Pancreas (tissue), 10 donors: ENCODE measurements around the gene GNL2. TPM values are rescaled to one million over a fixed set of nuclear protein-coding genes. Genes with fewer than 3 reads are reported as not detected.

Source experiments
- ATAC-seq, 4 donors: fragments of 200-7000 bp; cut with Tn5 transposase; one replicate each; pipeline versions ENCODE4 v1.8.0 to v1.9.1; 2020; ENCODE audit warnings: mild to moderate bottlenecking in 4 of 4, moderate library complexity in 4 of 4
- DNase-seq, 6 donors: peaks; one replicate each; pipeline ENCODE4 v3.0.0-alpha.2; 2020
- FAIRE-seq: peaks from 2 replicates; lab custom pipeline; 2012; peaks lifted over from hg19 to GRCh38; lab: Jason Lieb, UNC
- H3K27ac ChIP-seq, 4 donors: fragments of 200-600 bp; sonication (generic); 1 replicate in 3 of 4; 2 replicates in 1 of 4; pipeline versions ENCODE4 v1.5.0 to v1.8.0; 2020
- H3K27me3 ChIP-seq, 4 donors: fragments of 200-600 bp; one replicate each; pipeline ENCODE4 v1.8.0; 2021
- H3K36me3 ChIP-seq, 3 donors: fragments of 200-600 bp; sonication (generic) in 1 of 3; one replicate each; pipeline versions ENCODE4 v1.5.0 to v1.8.0; 2020 to 2021
- H3K4me1 ChIP-seq, 3 donors: fragments of 200-600 bp; one replicate each; pipeline ENCODE4 v1.8.0; 2021
- H3K4me3 ChIP-seq, 4 donors: fragments of 200-600 bp; sonication (generic) in 2 of 4; one replicate each; pipeline versions ENCODE4 v1.5.0 to v1.8.0; 2020 to 2021
- H3K9me3 ChIP-seq, 4 donors: fragments of 200-600 bp; one replicate each; pipeline ENCODE4 v1.8.0; 2021
- CTCF ChIP-seq, 4 donors: fragments of 200-600 bp; sonication (generic) in 3 of 4; IDR thresholded peaks; one replicate each; pipeline versions ENCODE4 v1.5.0 to v1.8.0; 2021; ENCODE audit warnings: antibody characterized with exemption in 4 of 4
- WGBS, 2 donors: extraction: QIAGEN DNeasy Blood & Tissue Kit; methylation state at CpG; one replicate each; pipeline ENCODE4 v1.1.7; 2013; 5-methylcytosine and 5-hydroxymethylcytosine counted together
- intact Hi-C, 3 donors: fragments of 100-400 bp; cut with DNase I; formaldehyde crosslinking; loops; one replicate each; pipeline versions ENCODE4 v1.11.1 to v1.14.2; 2022
- polyA plus RNA-seq, 2 donors: library from polyadenylated mRNA; stranded (reverse); fragments of 200-250 nt; gene quantifications; one replicate each; pipeline ENCODE4 v1.2.3, GENCODE V29; 2013
- total RNA-seq, 6 donors: library from RNA; stranded (reverse); fragmentation: NEBNext Ultra II Directional in 4 of 6; extraction: Animal tissue kit (Norgen Biotek cat#: 25700) in 4 of 6; gene quantifications; one replicate each; pipeline versions ENCODE4 v1.2.1 to v1.2.4, GENCODE V29; 2021 to 2023
- donor health status: healthy with polysubstance abuse.
- donor health status: DM: no; HTN: no; CAD: no; lungs with moderate emphysema.
- donor health status: DM: no; HTN: no; CAD: no.
- donor health status: control.
- donor health status: control.
- donor health status: Bipolar disorder and iron deficiency.
- donor health status: DM: yes; HTN: yes; CAD: no.
- donor health status: DM: no; HTN: no; CAD: no.
- donor health status: DM: no; HTN: no; CAD: no.
- donor health status: DM: yes; HTN: yes; CAD: no.

The GNL2 gene
- total and polyA plus RNA-seq, 8 donors, result 9.8 to 69.1 (median 18.2) TPM

GRCh38 chr1:37557402-37557801, 38.3 kb downstream of the GNL2 start:
- peak overlapping the region in 3 of 4 donors; percentile 27 to 59 (median 45) for H3K4me3 ChIP-seq
- H3K36me3 ChIP-seq, result peaks cover 0 to 8% (median 0%) of the 10 kb centered on the region in 3 donors
- WGBS, 2 donors, result 61 to 62% methylated on average over 3 of the region's 3 CpGs
- peak overlapping the region in 2 of 4 donors; percentile 20 to 44 for H3K27ac ChIP-seq
- H3K4me1 ChIP-seq, result peaks cover 3 to 22% (median 9%) of the 10 kb centered on the region in 3 donors
- H3K9me3 ChIP-seq, result no peaks in the 10 kb centered on the region
- DNase-seq, result no peak
- FAIRE-seq, result no peak
- intact Hi-C loops, result no loop called here
- TF ChIP-seq CTCF (IDR thresholded peaks at IDR 0.05), result no peak
- ATAC-seq, result no peak
- no peaks in the 10 kb centered on the region for H3K27me3 ChIP-seq

- TF ChIP-seq CTCF (IDR thresholded peaks at IDR 0.05), result no peak
- Histone ChIP-seq H3K9me3 (no peaks in the 10 kb centered on the region), H3K4me1 (peaks cover 7 to 23% (median 9%) of the 10 kb centered on the region in 3 donors), H3K27ac (peak within 1 kb of the TSS in 3 of 4 donors; percentile 20 to 44 (median 33)), H3K27me3 (no peaks in the 10 kb centered on the region), H3K36me3 (peaks cover 0 to 2% (median 0%) of the 10 kb centered on the region in 3 donors), H3K4me3 (peak within 1 kb of the TSS; percentile 21 to 59 (median 36))
- no peak for FAIRE-seq
- WGBS, 2 donors, result 3 to 4% methylated on average over 31 of the region's 31 CpGs
- ATAC-seq, result peak; percentile 91 to 96 (median 94)
- DNase-seq, result peak; percentile 90 to 98 (median 96)
- intact Hi-C loops, result no loop called here
Measured at GRCh38 chr1:37556712-37557196, 39.0 kb downstream of the GNL2 start, which contains the start of gene DNALI1. DNALI1 (plus strand) TSS chr1:37556940; CDS start chr1:37556995, 55 bp downstream.

GRCh38 chr1:37553927-37554808, 41.6 kb downstream of the GNL2 start, which contains the start of gene SNIP1:
SNIP1 (minus strand) TSS chr1:37554293; CDS start chr1:37554229, 64 bp downstream.
- WGBS, 2 donors, result 12% methylated on average over 53 to 54 of the region's 54 CpGs
- Histone ChIP-seq H3K36me3 (no peaks in the 10 kb centered on the region), H3K4me1 (peaks cover 7 to 23% (median 9%) of the 10 kb centered on the region in 3 donors), H3K4me3 (peak within 1 kb of the TSS; percentile 80 to 99 (median 96)), H3K27me3 (no peaks in the 10 kb centered on the region), H3K27ac (peak within 1 kb of the TSS; percentile 69 to 88 (median 84)), H3K9me3 (no peaks in the 10 kb centered on the region)
- DNase-seq, result peak; percentile 88 to 95 (median 93)
- intact Hi-C loops, result no loop called here
- FAIRE-seq, result peak; percentile 77
- no peak for TF ChIP-seq CTCF (IDR thresholded peaks at IDR 0.05)
- peak; percentile 83 to 96 (median 92) for ATAC-seq

DNA sequence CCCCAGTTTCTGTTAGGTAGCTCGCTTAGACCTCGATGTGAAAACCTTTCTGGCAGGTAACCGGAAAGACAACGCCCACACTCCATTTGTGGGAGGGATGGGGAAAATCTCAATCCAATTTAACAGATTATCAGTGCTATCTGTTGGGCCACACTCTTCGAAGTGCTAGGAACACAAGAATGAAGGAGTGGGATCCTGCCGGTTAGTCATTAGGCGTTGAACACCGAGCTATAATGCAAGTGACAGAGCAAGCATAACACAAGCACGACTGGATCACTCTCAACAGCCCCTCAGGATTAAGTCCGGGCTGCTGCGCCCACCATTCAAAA, 42.2 kb downstream of the GNL2 start:
- Histone ChIP-seq H3K9me3 (no peaks in the 10 kb centered on the region), H3K4me3 (peak overlapping the region; percentile 80 to 99 (median 96)), H3K4me1 (peaks cover 7 to 23% (median 9%) of the 10 kb centered on the region in 3 donors), H3K27ac (peak overlapping the region; percentile 69 to 88 (median 84)), H3K36me3 (peaks cover 0 to 4% (median 0%) of the 10 kb centered on the region in 3 donors), H3K27me3 (no peaks in the 10 kb centered on the region)
- TF ChIP-seq CTCF (IDR thresholded peaks at IDR 0.05), result no peak
- intact Hi-C loops, result no loop called here
- FAIRE-seq (no peak), DNase-seq (no peak), ATAC-seq (no peak)
- 1% methylated on average over 11 of the region's 11 CpGs for WGBS, 2 donors
